ENCODE measurements around the gene NCOA5. TPM values are rescaled to one million over a fixed set of nuclear protein-coding genes. Genes with fewer than 3 reads are reported as not detected.
A peak's percentile ranks its signal among the peaks of the same experiment; 100 is the strongest.
"Not testable (repeated sequence)": the region's sequence is repeated elsewhere in the genome, so short reads cannot be mapped to it uniquely, and the experiment has no call there.

NCOA5 gene
- total RNA-seq, 1 experiment from 2014 or later = 9.2 TPM

DNA sequence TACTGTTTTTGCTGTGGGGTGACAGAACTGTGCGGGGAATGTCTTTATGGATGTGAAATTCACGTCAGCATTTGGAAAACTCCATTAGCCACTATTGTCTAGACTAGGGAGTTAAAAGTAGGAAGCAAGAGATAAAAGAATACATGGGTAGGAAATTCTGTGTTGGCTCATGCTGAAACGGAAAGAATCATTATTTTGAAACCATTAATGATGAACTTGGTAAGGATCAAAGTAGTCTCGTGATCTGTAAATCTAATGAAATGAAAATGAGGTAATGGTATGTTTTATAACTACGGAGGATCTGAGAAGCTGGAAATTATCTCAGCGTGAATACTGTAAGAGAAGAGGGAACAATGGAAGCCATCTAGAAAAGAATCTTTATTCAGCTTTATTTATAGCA, 17.3 kb upstream of the NCOA5 start:
- H3K27me3 ChIP-seq = peaks cover 60% of the 10 kb centered on the region
- DNase-seq = no peak
- no peaks in the 10 kb centered on the region for H3K36me3 ChIP-seq
- H3K4me3 ChIP-seq = no peak overlapping the region
- peaks cover 10% of the 10 kb centered on the region for H3K9me3 ChIP-seq

DNA sequence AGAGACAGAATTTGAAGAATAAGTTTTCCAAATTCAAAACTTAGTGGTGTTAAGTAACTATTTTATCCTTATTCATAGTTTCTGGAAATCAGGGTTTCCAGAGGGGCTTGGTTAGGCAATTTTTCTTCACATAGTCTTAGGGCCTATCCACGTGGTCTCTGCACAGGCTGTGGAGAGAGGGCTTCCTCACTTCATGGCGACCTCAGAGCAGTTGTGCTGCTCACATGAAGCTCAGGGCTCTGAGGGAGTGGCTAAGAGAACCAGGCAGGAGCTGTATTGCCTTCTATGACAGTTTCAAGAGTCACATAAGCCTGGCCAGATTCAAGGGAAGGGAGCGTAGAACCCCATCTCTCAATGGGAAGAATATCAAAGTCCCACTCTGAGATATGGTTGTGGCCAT, 14.5 kb upstream of the NCOA5 start:
- H3K4me3 ChIP-seq = no peak overlapping the region
- DNase-seq = no peak
- H3K9me3 ChIP-seq = peaks cover 10% of the 10 kb centered on the region
- peaks cover 64% of the 10 kb centered on the region for H3K27me3 ChIP-seq
- H3K36me3 ChIP-seq = no peaks in the 10 kb centered on the region

DNA sequence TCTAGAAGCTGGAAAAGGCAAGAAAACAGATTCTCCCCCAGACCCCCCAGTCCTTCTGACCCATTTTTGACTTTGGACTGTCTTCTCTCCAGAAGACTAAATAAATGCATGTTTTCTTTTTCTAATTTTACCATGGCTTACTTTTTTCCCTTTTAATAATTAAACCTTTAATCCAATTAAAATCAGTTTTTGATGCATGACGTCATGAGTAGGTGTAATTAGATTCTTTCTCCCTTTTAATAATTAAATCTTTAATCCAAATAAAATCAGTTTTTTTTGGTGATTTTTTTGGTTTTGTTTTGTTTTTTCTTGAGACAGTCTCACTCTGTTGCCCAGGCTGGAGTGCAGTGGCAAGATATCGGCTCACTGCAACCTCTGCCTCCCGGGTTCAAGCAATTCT, 13.2 kb upstream of the NCOA5 start:
- Histone ChIP-seq H3K36me3 (no peaks in the 10 kb centered on the region), H3K4me3 (no peak overlapping the region), H3K9me3 (peaks cover 10% of the 10 kb centered on the region), H3K27me3 (peaks cover 58% of the 10 kb centered on the region)
- no peak for DNase-seq

DNA sequence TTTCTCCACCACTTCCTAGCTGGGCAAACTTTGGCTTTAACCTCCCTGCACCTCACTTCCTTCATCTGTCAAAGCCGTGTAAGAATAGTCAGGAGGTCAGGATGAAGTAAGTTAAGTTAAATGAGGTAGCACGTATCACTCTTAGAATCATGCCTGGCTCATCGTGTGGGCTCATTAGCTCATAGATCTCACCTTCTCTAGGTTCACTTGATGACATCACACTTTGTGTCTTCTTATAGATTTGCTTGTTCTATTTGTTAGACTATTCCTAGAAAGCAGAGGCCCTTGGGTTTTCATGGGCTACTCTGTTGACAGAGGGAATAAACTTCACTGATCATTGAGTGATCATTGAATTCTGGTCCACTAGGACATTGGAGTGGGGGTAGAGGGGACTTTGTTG, 12.2 kb upstream of the NCOA5 start:
- H3K9me3 ChIP-seq = peaks cover 10% of the 10 kb centered on the region
- H3K36me3 ChIP-seq = no peaks in the 10 kb centered on the region
- no peak for DNase-seq
- peaks cover 52% of the 10 kb centered on the region for H3K27me3 ChIP-seq
- no peak overlapping the region for H3K4me3 ChIP-seq

DNA sequence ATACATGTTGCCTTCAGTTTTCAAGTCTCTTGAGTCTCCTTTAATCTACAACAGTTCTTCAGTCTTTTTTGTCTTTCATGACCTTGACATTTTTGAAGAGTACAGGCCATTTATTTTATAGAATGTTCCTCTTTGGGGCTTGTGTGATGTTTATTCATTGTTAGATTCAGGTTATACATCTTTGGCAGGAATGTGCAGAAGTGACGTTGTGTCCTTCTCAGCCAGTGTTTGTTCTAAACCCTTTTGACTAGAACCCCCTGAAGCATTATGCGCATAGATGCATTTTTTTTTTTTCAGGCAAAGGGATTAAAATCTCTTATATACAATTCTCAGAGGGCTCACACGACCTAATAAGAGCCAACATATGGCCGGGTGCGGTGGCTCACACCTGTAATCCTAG, 11.2 kb upstream of the NCOA5 start:
- no peaks in the 10 kb centered on the region for H3K36me3 ChIP-seq
- H3K27me3 ChIP-seq = peaks cover 45% of the 10 kb centered on the region
- no peak overlapping the region for H3K4me3 ChIP-seq
- no peak for DNase-seq
- H3K9me3 ChIP-seq = peaks cover 10% of the 10 kb centered on the region

DNA sequence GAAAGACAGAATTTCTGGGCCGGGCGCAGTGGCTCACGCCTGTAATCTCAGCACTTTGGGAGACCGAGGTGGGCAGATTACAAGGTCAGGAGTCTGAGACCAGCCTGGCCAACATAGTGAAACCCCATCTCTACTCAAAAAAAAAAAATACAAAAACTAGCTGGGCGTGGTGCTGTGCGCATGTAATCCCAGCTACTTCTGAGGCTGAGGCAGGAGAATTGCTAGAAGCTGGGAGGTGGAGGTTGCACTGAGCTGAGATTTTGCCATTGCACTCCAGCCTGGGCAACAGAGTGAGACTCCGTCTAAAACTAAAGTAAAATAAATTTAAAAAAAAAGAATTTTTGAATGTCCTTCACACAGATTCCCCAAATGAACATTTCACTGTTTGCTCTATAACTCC, 10.7 kb upstream of the NCOA5 start:
- H3K27me3 ChIP-seq = peaks cover 46% of the 10 kb centered on the region
- not testable (repeated sequence) for H3K36me3 ChIP-seq, DNase-seq

DNA sequence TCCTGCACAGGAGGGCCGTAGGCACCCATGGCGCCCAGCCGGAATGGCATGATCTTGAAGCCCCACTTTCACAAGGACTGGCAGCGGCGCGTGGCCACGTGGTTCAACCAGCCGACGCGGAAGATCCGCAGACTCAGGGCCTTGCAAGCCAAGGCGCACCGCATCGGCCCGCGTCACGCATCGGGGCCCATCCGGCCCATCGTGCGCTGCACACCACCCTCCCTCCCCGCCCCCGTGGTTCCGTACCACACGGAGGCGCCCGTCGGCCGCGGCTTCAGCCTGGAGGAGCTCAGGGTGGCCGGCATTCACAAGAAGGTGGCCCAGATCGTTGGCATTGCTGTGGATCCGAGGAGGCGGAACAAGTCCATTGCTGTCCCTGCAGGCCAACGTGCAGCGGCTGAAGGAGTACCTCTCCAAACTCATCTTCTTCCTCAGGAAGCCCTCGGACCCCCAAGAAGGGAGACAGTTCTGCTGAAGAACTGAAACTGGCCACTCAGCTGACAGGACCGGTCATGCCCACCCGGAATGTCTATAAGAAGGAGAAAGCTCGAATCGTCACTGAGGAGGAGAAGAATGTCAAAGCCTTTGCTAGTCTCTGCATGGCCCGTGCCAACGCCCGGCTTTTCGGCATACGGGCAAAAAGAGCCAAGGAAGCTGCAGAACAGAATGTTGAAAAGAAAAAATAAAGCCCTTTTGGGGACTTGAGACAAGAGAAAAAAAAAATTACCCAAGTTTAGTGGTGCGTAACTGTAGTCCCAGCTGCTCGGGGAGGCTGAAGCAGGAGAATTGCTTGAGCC, 9.9 kb upstream of the NCOA5 start:
- Histone ChIP-seq H3K27me3 (peaks cover 45% of the 10 kb centered on the region), H3K9me3 (peaks cover 10% of the 10 kb centered on the region), H3K36me3 (no peaks in the 10 kb centered on the region), H3K4me3 (no peak overlapping the region)
- DNase-seq = no peak

More for the DNA sequence above, 10.7 kb upstream of the NCOA5 start:
- H3K9me3 ChIP-seq, H3K4me3 ChIP-seq: not testable (repeated sequence)

DNA sequence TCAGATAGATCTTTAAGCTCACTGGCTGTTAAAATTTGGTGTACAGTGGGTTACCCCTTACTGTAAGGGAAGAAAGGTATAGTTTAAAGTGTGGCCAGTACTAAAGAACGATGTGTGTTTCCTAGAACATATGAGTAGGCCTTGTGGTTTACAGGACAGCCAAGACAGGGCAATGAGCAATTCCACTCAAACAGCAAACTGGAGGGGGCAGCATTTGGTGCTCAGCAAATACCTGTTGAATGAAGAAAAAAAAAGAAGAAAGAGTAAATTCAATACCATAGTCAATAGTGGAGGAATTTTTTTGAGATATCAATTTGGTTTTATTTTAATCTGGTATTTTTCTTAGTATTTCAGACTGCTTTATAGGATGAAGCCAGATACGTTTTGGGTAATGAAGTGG, 3.8 kb upstream of the NCOA5 start:
- peaks cover 2% of the 10 kb centered on the region; the same call in 1 of the 2 replicates for H3K36me3 ChIP-seq
- no peak for DNase-seq
- H3K9me3 ChIP-seq = no peaks in the 10 kb centered on the region
- peaks cover 8% of the 10 kb centered on the region for H3K27me3 ChIP-seq
- no peak overlapping the region for H3K4me3 ChIP-seq

DNA sequence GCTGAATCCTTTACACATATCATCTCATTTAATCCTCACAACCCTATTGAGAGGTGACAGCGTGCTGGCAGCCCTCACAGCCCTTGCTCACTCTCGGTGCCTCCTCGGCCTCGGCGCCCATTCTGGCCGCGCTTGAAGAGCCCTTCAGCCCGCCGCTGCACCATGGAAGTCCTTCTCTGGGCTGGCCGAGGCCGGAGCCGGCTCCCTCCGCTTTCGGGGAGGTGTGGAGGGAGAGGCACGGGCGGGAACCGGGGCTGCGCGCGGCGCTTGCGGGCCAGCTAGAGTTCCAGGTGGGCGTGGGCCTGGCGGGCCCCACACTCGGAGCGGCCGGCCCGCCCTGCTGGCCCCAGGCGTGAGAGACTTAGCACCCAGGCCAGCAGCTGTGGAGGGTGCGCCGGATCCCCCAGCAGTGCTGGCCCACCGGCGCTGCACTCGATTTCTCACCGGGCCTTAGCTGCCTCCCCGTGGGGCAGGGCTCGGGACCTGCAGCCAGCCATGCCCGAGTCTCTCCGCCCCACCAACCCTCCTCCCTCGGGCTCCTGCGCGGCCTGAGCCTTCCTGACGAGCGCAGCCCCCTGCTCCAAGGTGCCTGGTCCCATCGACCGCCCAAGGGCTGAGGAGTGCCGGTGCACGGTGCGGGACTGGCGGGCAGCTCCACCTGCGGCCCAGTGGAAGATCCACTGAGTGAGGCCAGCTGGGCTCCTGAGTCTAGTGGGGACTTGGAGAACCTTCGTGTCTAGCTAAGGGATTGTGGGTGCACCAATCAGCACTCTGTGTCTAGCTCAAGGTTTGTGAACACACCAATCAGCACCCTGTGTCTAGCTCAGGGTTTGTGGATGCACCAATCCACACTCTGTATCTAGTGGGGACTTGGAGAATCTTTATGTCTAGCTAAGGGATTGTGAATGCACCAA, 2.1 kb upstream of the NCOA5 start:
- H3K36me3 ChIP-seq, H3K4me3 ChIP-seq, H3K9me3 ChIP-seq, H3K27me3 ChIP-seq, DNase-seq: not testable (repeated sequence)

DNA sequence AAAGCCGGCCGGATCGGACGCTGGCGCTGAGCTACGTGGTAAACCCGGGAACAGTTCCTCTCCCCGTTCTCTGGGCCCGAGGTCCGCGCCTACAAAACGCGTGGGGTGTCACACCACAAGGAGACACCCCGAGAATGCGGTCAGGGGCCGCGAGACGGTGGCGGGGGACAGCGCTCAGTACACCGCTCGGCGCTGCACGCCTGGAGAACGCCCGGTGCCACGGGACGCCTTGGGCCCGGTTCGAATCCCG, 670 bp downstream of the NCOA5 start:
- no peak for DNase-seq
- no peaks in the 10 kb centered on the region for H3K27me3 ChIP-seq

DNA sequence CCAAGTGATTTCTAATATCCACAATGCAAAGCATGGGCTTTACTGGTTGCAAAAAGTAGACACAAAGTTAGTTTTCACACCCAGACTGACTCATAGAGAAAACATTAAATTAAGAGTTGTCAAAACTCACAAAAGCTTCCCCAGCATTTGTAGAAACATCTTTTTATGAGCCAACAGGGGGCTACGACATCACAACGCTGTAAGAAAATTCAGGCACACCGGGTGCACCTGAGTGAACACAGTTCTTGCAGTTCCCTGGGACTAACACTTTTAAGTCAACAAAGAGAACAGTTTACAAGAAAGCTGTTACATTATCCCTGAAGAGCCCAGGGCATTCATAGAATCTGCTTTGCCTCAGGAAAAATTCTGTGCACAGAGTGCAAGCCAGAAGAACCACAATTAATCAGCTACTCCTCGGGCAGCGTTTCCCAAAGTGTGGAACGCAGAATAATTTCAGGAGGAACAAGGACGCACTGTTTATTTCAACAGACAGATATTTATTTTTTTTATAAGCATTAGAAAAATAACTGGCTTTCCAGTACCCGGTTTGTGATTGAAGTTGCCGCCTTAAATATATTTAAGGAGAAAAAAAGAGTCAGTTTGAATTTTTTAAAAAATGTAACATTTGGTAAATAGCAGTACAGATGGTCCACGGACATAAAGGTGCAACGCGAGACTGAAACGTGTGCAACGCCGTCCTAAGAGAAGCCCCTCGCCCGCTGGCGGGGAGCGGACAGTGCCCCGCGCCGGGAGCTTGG, 1.2 kb downstream of the NCOA5 start:
- Histone ChIP-seq H3K36me3 (peaks cover 6% of the 10 kb centered on the region; the same call in 1 of the 2 replicates), H3K9me3 (no peaks in the 10 kb centered on the region), H3K27me3 (no peaks in the 10 kb centered on the region), H3K4me3 (peak overlapping the region; percentile 96)
- DNase-seq = no peak

More for the DNA sequence above, 670 bp downstream of the NCOA5 start:
- Histone ChIP-seq H3K4me3 (peak overlapping the region; percentile 96), H3K36me3 (peaks cover 6% of the 10 kb centered on the region; the same call in 1 of the 2 replicates), H3K9me3 (no peaks in the 10 kb centered on the region)

DNA sequence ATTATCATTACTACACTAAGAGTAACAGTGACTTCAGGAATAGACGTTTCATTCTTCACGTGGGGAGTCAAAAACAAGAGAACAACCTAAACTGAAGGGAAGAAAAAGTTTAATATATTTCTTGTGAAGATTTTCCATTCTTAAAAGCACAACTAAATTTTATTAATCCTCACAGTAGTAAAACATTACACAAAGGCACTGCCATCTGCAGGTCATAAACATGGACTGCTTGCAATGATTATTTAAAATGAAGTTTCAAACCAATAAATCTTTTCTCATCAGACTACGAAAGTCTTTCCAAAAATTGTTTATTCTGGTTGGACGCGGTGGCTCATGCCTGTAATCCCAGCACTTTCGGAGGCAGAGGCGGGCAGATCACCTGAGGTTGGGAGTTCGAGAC, 2.6 kb downstream of the NCOA5 start:
- Histone ChIP-seq H3K36me3 (peaks cover 6% of the 10 kb centered on the region; the same call in 1 of the 2 replicates), H3K4me3 (no peak overlapping the region), H3K9me3 (no peaks in the 10 kb centered on the region), H3K27me3 (no peaks in the 10 kb centered on the region)
- no peak for DNase-seq

DNA sequence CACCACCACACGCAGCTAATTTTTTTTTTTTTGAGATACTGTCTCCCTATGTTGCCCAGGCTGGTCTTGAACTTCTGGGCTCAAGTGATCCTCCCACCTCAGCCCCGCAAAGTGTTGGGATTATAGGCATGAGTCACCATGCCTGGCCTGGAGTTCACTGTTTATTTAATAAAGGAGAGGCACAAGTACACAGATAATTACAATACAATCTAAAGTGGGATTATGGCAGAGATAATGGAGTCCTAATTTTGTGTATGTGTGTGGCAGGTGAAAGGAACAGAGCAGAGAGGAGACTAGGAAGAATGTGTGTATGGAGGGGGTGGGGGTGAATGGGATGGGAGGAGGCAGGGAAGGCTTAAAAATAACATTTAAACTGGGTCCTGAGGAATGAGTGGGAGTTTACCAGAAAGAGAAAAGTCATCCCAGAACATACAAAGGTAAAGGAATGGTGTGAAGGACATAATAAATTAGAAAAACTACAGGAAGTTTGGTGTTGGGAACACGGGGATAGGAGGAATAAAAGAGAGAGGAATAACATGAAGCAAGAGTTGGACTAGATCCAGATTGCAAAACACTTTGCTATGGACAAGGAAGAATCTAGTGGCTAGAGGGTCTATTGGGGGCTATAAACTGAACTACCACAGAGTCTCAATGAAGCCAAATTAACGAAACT, 4.4 kb downstream of the NCOA5 start:
- H3K27me3 ChIP-seq = no peaks in the 10 kb centered on the region
- DNase-seq = peak; percentile 58
- H3K9me3 ChIP-seq = no peaks in the 10 kb centered on the region
- H3K36me3 ChIP-seq = peaks cover 6% of the 10 kb centered on the region; the same call in 1 of the 2 replicates
- H3K4me3 ChIP-seq = no peak overlapping the region

DNA sequence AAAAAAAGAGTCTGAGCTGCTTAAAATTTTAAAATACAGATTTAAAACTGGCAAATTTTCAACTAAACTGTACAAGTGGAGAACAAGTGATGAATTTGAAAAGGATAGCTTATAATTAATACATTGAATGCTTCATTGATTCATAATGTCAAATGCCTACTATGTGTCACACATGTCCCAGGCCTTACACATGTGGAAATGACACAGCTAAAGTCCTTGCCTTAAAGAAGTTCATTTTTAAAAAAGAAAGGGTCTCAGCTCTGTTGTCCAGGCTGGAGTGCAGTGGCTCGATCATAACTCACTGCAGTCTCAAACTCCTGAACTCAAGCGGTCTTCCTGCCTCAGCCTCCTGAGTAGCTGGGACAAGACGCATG, 5.0 kb downstream of the NCOA5 start:
- H3K36me3 ChIP-seq = peaks cover 6% of the 10 kb centered on the region; the same call in 1 of the 2 replicates
- DNase-seq = no peak
- H3K9me3 ChIP-seq = no peaks in the 10 kb centered on the region
- H3K27me3 ChIP-seq = no peaks in the 10 kb centered on the region
- H3K4me3 ChIP-seq = no peak overlapping the region

DNA sequence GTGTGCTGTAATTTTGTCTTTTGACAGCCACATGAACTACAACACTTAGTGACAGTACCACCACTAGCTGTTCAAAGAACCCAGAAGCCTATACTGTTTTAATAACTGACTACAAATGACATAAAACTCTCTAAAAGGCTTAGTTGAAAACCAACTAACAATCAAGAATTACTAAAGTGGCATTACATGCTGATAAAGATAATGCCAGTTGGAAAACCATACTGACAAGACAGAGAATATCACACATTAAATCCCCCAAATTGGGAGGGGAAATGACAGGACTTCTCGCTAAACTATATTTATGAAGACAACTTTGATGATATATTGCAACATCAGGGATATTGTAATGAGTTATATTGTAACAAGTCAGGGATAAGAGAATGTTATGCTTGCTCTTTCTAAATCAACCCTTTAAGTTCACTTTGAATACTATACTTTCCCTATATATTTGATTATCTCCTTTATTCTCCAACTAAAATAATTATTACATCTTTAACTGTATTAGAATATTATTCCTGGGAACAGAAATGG, 6.2 kb downstream of the NCOA5 start:
- Histone ChIP-seq H3K4me3 (no peak overlapping the region), H3K27me3 (no peaks in the 10 kb centered on the region), H3K36me3 (peaks cover 16% of the 10 kb centered on the region), H3K9me3 (no peaks in the 10 kb centered on the region)
- no peak for DNase-seq

DNA sequence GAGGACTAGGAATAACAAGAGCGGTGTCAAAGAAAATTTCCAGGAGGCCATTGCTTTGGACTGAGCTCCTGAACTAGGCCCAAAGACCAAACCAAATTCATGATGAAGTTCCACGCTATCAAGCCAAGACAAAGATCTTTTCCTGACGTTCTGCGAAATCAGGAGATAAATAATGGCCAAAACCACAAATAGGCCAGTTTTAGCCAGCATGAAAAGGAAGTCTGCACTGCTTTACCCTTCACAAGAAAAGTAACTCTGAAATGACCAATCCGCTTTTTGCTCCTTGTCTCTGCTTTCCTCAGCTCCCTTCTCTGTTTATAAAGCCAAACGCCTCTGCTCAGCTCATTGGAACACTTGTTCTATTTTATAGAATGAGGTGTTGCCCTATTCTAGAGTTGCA, 6.7 kb downstream of the NCOA5 start:
- H3K4me3 ChIP-seq = no peak overlapping the region
- peaks cover 19% of the 10 kb centered on the region for H3K36me3 ChIP-seq
- H3K27me3 ChIP-seq = no peaks in the 10 kb centered on the region
- no peak for DNase-seq
- no peaks in the 10 kb centered on the region for H3K9me3 ChIP-seq
